Left lobe of liver (tissue), 2 donors: ENCODE data around the gene PATJ. TPM values are rescaled to one million over a fixed set of nuclear protein-coding genes. Genes with fewer than 3 reads are reported as not detected.
"Not testable (repeated sequence)": the region's sequence is repeated elsewhere in the genome, so short reads cannot be mapped to it uniquely, and the experiment has no call there.

ENCODE experiments used
- ATAC-seq: fragments of 200-7000 bp; cut with Tn5 transposase; one replicate; pipeline ENCODE4 v1.9.1; 2020; ENCODE audit warnings: mild to moderate bottlenecking, moderate library complexity
- DNase-seq: peaks from one replicate; pipeline ENCODE4 v3.0.0-alpha.2; 2020; ENCODE audit warnings: low spot score
- total RNA-seq: library from RNA; stranded (reverse); gene quantifications from one replicate; pipeline ENCODE4 v1.2.1, GENCODE V29; 2021
- donor health status: DM: no; HTN: no; CAD: no; lungs with moderate emphysema.
- donor health status: DM: no; HTN: yes; CAD: no.

Gene PATJ, protein sequence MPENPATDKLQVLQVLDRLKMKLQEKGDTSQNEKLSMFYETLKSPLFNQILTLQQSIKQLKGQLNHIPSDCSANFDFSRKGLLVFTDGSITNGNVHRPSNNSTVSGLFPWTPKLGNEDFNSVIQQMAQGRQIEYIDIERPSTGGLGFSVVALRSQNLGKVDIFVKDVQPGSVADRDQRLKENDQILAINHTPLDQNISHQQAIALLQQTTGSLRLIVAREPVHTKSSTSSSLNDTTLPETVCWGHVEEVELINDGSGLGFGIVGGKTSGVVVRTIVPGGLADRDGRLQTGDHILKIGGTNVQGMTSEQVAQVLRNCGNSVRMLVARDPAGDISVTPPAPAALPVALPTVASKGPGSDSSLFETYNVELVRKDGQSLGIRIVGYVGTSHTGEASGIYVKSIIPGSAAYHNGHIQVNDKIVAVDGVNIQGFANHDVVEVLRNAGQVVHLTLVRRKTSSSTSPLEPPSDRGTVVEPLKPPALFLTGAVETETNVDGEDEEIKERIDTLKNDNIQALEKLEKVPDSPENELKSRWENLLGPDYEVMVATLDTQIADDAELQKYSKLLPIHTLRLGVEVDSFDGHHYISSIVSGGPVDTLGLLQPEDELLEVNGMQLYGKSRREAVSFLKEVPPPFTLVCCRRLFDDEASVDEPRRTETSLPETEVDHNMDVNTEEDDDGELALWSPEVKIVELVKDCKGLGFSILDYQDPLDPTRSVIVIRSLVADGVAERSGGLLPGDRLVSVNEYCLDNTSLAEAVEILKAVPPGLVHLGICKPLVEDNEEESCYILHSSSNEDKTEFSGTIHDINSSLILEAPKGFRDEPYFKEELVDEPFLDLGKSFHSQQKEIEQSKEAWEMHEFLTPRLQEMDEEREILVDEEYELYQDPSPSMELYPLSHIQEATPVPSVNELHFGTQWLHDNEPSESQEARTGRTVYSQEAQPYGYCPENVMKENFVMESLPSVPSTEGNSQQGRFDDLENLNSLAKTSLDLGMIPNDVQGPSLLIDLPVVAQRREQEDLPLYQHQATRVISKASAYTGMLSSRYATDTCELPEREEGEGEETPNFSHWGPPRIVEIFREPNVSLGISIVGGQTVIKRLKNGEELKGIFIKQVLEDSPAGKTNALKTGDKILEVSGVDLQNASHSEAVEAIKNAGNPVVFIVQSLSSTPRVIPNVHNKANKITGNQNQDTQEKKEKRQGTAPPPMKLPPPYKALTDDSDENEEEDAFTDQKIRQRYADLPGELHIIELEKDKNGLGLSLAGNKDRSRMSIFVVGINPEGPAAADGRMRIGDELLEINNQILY (N-terminal part only)
- 33.4 TPM for total RNA-seq

DNA sequence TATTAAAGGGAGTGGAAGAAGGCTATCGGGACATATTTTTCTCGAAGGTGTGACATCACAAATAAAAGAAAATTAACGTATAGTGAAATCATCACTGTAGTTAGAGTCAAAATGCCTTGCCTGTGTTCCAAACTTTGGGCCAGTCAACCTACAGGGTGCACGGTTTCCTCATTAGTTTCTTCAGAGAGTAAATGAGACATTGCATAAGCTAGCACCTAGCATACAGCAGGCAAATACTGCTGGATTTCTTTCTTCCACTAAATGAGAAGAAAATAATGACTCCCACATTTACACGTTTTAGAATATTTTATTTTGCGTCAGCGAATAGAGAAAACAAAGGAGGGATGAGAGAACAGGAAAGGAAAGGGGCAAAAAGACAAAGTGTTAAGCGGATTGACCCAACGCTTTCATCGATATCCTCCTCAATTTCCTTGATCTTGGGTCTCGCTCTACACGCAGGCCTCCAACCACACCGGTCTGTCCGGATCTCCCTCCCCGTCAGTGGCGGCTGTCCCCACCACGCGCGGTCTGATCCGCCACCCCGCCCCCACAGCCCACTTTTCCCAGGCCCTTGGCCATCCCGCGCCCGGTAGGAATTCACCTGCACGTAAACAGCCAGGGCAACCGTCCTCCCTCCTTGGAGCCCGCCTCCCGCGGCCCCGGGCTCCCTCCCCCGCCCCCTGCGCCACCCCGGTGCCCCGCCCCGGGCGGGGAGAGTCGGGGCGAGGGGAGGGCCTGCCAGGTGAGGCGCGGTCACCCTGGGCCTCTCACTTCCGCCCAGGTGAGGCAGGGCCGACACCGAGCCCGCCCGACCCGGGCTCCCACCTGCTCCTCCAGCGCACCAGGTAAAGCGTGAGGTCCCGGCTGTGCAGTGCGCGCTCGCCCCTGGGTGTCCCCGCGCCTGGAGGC, at the start of gene PATJ:
PATJ (plus strand) TSS at position 770 of the 909 bp plus-strand sequence. CDS start 20,413 bp downstream, outside the sequence.
- ATAC-seq: peak; percentile 94

GRCh38 chr1:61699911-61700851, 42.1 kb upstream of the PATJ start:
- no peak for DNase-seq
- peak; percentile 95 for ATAC-seq

More for the DNA sequence above, at the start of gene PATJ:
- DNase-seq: peak; percentile 85

DNA sequence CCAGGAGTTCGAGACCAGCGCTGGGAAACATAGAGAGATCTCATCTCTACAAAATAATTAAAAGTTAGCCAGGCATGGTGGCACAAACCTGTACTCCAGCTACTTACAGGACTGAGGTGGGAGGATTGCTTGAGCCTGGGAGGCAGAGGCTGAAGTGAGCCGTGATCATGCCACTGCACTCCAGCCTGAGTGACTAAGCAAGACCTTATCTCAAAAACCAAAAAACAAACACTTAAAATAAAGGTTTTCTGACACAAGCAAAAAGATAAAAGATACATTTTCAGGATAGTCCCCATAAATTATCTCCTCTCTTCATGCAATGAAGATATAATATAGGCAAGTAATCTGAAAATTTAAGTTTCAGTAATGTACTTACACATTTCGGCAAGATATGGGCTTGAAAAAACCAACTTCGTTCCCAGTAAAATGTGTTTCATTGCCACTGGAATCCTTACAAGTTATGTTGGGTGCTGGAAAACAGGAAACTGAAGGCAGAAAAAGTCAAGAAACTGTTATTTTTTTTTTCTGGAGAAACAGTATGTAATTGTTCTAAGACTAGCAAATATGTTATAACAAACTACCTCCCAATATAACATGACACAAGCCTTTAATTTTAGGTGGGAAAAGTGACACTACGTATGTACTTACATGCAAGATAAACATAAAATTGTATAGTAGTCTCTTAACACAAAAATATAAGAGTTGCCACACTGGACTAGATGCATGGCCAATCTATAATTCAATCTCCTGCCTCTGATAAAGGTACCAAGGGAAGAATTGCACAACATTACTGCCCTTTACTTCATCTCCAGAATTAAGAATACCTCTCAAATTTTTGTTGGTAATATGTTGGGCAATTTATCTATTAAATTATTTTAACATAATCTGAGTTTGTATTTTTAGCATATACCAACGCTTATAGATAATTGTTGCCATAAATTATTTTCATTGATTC, 33.0 kb upstream of the PATJ start:
- ATAC-seq (no peak), DNase-seq (no peak)

GRCh38 chr1:61709908-61710289, 32.4 kb upstream of the PATJ start:
- ATAC-seq (peak; percentile 70), DNase-seq (no peak)

- ATAC-seq, DNase-seq: not testable (repeated sequence)
These were observed 31.0 kb upstream of the PATJ start for GRCh38 chr1:61711257-61711656.

DNA sequence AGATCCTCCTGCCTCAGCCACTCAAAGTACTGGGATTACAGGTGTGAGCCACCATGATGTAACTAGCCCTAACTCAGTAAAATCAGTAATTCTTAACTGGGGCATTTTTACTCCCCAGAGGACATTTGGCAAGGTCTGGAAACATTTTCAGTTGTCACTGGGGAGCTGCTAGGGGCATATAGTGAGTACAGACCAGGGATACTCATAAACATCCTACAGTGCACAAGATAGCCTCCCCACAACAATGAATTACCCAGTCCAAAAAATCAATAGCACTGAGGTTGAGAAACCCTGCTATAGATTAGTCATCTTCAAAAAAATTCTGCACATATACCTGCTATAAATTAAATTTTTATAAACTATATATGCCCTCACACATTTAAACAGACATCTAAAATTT, 30.3 kb upstream of the PATJ start:
- DNase-seq (no peak), ATAC-seq (no peak)

DNA sequence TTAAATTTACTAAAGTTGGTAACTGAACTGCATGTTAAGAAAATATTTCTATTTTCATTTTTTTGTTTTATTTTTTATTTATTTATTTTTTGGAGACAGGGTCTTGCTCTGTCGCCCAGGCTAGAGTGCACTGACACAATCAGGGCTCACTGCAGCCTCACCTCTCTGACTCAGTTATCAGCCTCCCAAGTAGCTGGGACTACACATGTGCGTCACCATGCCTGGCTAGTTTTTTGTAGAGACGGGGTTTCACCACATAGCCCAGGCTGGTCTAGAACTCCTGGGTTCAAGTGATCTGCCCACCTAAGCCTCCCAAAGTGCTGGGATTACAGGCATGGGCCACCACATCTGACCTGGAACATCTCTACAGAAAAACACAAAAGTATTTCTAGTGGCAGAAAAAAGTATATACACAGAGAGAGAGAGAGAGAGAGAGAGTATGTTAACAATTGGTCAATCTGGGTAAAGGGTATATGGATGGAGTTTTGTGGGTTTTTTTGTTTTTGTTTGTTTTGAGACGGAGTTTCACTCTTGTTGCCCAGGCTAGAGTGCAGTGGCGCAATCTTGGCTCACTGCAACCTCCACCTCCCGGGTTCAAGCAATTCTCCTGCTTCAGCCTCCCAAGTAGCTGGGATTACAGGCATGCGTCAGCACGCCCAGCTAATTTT, 23.1 kb upstream of the PATJ start:
- not testable (repeated sequence) for DNase-seq
- peak; percentile 70 for ATAC-seq

GRCh38 chr1:61724506-61724812, 17.8 kb upstream of the PATJ start:
- DNase-seq (no peak), ATAC-seq (no peak)

DNA sequence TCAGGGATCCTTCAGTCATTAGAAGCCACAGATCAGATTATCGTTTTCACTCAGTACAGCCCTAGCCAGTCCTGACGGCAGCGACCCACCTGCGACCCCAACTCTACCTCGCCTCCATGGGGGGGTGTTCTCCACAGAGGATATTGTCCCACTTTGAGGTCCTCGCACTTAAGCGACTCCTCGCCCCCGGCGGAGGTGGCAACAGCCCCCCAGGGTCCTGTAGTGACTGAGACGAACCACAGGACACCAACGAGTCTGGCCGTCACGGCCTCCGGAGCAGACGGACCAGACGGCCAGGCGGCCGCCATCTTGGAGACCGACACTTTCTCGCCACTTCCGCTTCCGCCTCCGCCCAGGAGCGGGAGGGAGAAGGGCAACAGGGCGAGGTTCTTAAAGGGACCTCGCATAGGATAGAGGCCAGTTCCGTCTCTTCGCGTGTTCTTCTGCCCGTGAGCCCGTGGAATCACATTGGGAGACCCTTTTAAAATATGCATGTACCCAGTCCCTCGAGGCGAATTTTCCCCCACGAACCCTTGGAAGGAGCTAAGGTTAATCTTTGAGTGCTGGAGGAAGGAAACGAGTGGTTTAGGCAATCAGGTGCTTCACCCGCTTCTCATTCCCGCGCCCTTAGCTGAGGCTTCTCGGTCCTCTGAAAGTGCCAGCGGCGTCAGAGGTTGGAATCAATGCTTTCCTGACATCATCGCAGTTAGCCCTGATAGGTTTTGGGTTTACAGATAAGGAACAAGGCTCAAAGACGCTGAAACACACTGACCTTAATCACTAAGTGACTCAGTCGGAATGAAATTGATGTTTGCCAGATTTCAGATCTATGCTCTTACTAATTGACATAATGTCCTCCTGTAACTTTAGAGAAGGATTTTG, 17.2 kb upstream of the PATJ start, which contains the start of gene TM2D1:
TM2D1 (minus strand) TSS at position 329 of the 882 bp plus-strand sequence; CDS start at position 308, 21 bp downstream.
- DNase-seq (peak; percentile 92), ATAC-seq (peak; percentile 99)

DNA sequence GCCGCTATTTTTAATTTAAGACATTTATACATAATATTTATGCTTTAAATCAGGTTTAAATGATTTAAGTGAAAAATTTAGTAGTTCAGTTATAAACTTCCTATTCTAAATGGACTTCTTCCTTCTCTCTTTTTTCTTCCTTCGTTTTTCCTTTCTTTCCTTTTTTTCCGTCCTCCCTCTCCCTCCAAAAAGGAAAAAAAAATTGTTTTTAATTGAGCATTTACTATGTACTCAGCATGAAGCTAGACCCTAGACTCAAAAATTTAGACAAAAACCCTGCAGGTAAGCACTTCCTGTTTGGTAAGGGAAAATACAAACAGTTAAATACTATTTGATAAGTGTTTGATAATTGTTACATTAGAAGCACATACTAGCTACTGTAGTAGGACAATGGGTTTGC, 14.7 kb upstream of the PATJ start:
- DNase-seq (no peak), ATAC-seq (no peak)

DNA sequence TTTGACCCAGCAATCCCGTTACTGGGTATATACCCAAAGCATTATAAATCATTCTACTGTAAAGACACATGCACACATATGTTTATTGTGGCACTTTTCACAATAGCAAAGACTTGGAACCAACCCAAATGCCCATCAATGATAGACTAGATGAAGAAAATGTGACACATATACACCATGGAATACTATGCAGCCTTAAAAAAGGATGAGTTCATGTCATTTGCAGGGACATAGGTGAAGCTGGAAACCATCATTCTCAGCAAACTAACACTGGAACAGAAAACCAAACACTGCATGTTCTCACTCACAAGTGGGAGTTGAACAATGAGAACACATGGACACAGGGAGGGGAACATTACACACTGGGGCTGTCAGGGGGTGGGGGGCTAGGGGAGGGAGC, 11.6 kb upstream of the PATJ start:
- not testable (repeated sequence) for DNase-seq, ATAC-seq

- DNase-seq (no peak), ATAC-seq (no peak)
These were observed 9.6 kb upstream of the PATJ start for GRCh38 chr1:61732726-61733125.

DNA sequence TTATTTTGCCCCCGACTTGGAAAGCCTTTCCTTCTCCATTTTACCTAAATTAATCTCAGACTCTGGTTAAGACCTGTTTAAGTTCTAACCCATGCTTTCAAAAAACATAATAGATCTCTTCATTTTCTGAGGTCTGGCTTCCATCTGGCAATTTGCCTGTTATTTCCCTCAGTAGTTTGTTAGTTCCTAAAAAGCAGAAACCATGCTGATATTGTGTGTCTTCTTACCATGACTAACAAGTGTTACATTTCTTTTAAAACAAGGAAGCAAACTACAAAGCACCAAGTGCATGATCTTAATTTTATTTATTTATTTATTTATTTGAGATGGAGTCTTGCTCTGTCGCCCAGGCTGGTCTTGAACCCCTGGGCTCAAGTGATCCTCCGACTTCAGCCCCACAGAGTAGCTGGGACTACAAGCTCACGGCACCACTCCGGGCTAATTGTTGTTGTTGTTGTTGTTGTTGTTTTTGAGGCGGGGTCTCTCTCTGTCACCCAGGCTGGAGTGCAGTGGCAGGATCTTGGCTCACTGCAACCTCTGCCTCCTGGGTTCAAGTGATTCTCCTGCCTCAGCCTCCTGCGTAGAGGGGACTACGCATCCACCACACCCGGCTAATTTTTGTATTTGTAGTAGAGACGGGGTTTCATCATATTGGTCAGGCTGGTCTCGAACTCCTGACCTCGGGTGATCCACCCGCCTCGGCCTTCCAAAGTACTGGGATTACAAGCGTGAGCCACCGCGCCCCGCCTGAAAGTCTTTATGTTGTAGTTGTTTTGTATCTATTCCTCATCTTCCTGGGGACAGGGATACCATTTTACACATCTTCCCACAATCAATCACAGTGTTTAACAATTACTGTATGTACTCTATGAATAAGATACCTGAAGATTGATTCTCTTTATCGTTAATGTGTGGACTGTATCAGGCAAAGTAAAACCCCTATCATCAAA, 1.3 kb upstream of the PATJ start:
- no peak for ATAC-seq
- no peak for DNase-seq

DNA sequence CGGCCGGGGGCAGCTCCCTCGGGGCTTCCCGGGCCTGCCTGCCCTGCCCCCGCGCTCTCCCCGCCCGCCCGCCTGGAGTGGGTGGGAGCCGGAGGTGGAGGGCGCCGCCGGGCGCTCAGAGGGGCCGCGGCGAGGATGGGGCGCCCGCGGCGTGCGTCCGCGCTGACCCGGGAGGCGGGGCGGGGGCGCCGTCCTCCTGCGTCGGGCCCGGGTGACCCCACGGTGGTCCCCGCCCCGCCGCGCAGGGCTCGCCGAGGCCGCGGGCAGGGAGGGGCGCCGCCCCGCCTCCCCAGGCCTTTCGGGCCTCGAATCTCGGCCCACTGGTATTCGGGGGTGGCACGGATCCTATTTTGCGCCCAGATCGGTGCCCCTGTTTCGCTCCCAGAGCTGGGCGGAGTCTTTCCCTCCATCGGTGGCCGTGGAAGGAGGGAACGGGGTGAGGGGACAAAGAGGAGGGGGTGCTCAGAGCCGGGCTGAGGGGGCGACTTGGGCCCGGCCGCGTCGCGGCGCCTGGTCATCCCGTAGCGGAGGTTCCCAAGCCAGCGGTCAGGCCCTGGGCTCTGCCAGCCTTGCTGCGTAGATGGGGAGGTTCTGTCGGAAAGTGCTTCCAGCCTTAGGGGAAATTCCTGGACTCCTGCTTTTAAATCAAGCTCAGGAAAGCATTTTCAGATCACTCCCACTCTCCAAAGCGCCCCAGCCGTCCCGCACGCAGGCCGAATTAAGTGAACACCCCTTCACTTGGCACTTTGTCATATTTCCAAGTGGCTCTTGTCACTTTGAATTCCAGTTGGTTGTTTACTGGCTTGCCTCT, 545 bp downstream of the PATJ start:
- ATAC-seq: peak; percentile 69
- peak; percentile 58 for DNase-seq
